AG04449 (cell line): Measurements from ENCODE around the gene LSS.

Experiments used
- CTCF ChIA-PET: fragments of 350-600 bp; formaldehyde crosslinking; extraction: SDS; loops from one replicate; lab custom pipeline; 2021; ENCODE audit warnings: antibody characterized with exemption; lab: Yijun Ruan, JAX
- POLR2A ChIA-PET: fragments of 400-600, 350-600 bp; formaldehyde crosslinking; extraction: SDS; loops from one replicate; lab custom pipeline; 2020; ENCODE audit warnings: antibody characterized with exemption, inconsistent platforms; lab: Yijun Ruan, JAX
- DNase-seq: peaks from one replicate; pipeline ENCODE4 v3.0.0-alpha.2; 2010; ENCODE audit warnings: low read depth, low spot score
- H3K4me3 ChIP-seq: 2 replicates; pipeline ENCODE4 v1.5.1; 2011; ENCODE audit warnings: low read depth, mild to moderate bottlenecking, control low read depth, low read length
- CTCF ChIP-seq: IDR thresholded peaks from one replicate; pipeline ENCODE4 v1.5.1; 2011; ENCODE audit warnings: mild to moderate bottlenecking, moderate library complexity, low read length, control low read depth, inconsistent platforms; ENCODE audit not compliant: insufficient read depth; ENCODE audit errors: missing control alignments

Gene LSS

GRCh38 chr21:46248827-46249226 is 20.3 kb upstream of the LSS start:
- ChIA-PET POLR2A (no interaction called here), CTCF (interaction anchor here (1.2 to 5.3 kb wide), 4 partner anchors 8 to 105 kb away, joined by 4 to 22 read pairs (median 5); no protein-coding TSS in a partner anchor)
- no peak for DNase-seq
- TF ChIP-seq CTCF = no peak
- H3K4me3 ChIP-seq = no peak overlapping the region

GRCh38 chr21:46248422-46248782 is 19.8 kb upstream of the LSS start:
- POLR2A ChIA-PET = no interaction called here
- no peak for TF ChIP-seq CTCF
- CTCF ChIA-PET = interaction anchor here (1.2 to 5.3 kb wide), 3 partner anchors 8 to 105 kb away, joined by 4 to 22 read pairs (median 5); no protein-coding TSS in a partner anchor
- H3K4me3 ChIP-seq = no peak overlapping the region
- DNase-seq = no peak

- no peak overlapping the region for H3K4me3 ChIP-seq
- TF ChIP-seq CTCF = no peak
- no peak for DNase-seq
- ChIA-PET CTCF (interaction anchor here (2.0 to 5.3 kb wide), 2 partner anchors 18 to 104 kb away, joined by 5 to 22 read pairs; no protein-coding TSS in a partner anchor), POLR2A (no interaction called here)
These were observed 19.3 kb upstream of the LSS start for GRCh38 chr21:46247699-46248421.

- no peak for DNase-seq
- no peak for TF ChIP-seq CTCF
- no peak overlapping the region for H3K4me3 ChIP-seq
- CTCF ChIA-PET = no interaction called here
- POLR2A ChIA-PET = no interaction called here
These were observed 17.8 kb upstream of the LSS start for GRCh38 chr21:46246345-46246744.

GRCh38 chr21:46245213-46245915 is 16.8 kb upstream of the LSS start:
- POLR2A ChIA-PET = no interaction called here
- TF ChIP-seq CTCF = no peak
- H3K4me3 ChIP-seq = no peak overlapping the region
- DNase-seq = no peak
- CTCF ChIA-PET = no interaction called here

GRCh38 chr21:46244602-46245001 is 16.0 kb upstream of the LSS start:
- H3K4me3 ChIP-seq = no peak overlapping the region
- POLR2A ChIA-PET = no interaction called here
- TF ChIP-seq CTCF = no peak
- CTCF ChIA-PET = interaction anchor here (5.7 kb wide), 1 partner anchor 13 kb away, joined by 23 read pairs; no protein-coding TSS in a partner anchor
- no peak for DNase-seq
